Measurements from ENCODE around the gene ZNF322. TPM values are rescaled to one million over a fixed set of nuclear protein-coding genes. Genes with fewer than 3 reads are reported as not detected.

The ZNF322 gene
- total RNA-seq, 1 donor from 2014 or later: 12.1 TPM

- intact Hi-C loops (cut with micrococcal nuclease): loop anchor here (2.0 kb wide), 1 partner anchor 263 kb away; no protein-coding TSS in a partner anchor
Measured at GRCh38 chr6:26593278-26594130, 66.0 kb downstream of the ZNF322 start.

DNA sequence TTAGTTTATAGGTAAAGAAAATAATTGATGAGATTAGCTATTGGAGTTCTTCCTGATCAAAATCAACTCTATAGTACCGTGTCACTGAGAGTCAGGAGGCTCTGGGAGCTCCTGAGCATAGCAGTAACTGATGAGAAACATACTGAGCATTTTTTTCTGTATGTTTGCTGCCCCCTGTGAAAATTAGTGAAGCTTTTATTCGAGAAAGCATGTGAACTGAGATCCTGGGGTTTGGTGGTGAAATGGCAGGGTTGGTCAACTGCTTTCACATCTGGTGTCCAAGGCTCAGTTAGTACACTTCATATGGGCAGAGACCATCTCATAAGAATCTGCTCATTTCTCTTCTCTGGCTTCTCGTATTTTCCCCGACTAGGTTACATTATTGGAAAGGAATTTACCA lies 66.9 kb downstream of the ZNF322 start:
- intact Hi-C loops (cut with micrococcal nuclease): no loop called here

DNA sequence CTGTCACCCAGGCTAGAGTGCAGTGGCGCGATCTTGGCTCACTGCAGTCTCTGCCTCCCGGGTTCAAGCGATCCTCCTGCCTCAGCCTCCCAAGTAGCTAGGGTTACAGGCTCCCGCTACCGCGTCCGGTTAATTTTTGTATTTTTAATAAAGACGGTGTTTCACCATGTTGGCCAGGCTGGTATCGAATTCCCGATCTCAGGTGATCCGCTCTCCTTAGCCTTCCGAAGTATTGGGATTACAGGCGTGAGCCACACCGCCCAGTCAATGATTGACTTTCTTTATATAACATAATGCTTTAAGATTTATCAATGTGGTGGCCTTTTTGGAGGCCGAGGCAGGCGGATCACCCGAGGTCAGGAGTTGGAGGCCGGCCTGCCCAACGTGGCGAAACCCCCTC lies 70.6 kb downstream of the ZNF322 start:
- intact Hi-C loops (cut with micrococcal nuclease): no loop called here

Other genes with a start within 250 kb of the ZNF322 start
- gene BTN3A3, start 219.2 kb downstream of the ZNF322 start, total RNA-seq: 63.7 and 66.4 TPM in 2 replicates
- 32.7 and 33.8 TPM in 2 replicates for gene BTN2A1, start 201.8 kb downstream of the ZNF322 start, total RNA-seq
- gene BTN1A1, start 159.4 kb downstream of the ZNF322 start, total RNA-seq: not detected in 2 replicates
- gene HMGN4, start 121.4 kb downstream of the ZNF322 start, total RNA-seq: 84.5 and 94.7 TPM in 2 replicates
- 29.0 and 30.3 TPM in 2 replicates for gene ABT1, start 62.8 kb downstream of the ZNF322 start, total RNA-seq